Lower leg skin (tissue), 4 donors: ENCODE measurements around the gene PM20D1. TPM values are rescaled to one million over a fixed set of nuclear protein-coding genes. Genes with fewer than 3 reads are reported as not detected.
"Not testable (repeated sequence)": the region's sequence is repeated elsewhere in the genome, so short reads cannot be mapped to it uniquely, and the experiment has no call there.

ENCODE experiments used
- DNase-seq, 2 donors: peaks; one replicate each; pipeline ENCODE4 v3.0.0-alpha.2; 2019; ENCODE audit warnings: low spot score in 2 of 2
- H3K4me3 ChIP-seq: fragments of 200-600 bp; sonication (generic); 2 replicates; pipeline ENCODE4 v1.5.1; 2017; ENCODE audit warnings: mild to moderate bottlenecking, low read depth; ENCODE audit not compliant: poor library complexity, severe bottlenecking
- CTCF ChIP-seq, 3 donors: fragments of 450-650 bp; IDR thresholded peaks; one replicate each; pipeline ENCODE4 v1.5.1; 2016; ENCODE audit warnings: antibody characterized with exemption in 3 of 3, mild to moderate bottlenecking in 3 of 3, moderate library complexity in 2 of 3
- POLR2A ChIP-seq, 2 donors: fragments of 450-650 bp; IDR thresholded peaks; one replicate each; pipeline ENCODE4 v1.6.1; 2016 to 2017; ENCODE audit warnings: antibody characterized with exemption in 2 of 2, mild to moderate bottlenecking in 1 of 2, moderate library complexity in 1 of 2
- WGBS, 2 donors: methylation state at CpG; one replicate each; pipeline ENCODE4 v1.1.5; 2018; 5-methylcytosine and 5-hydroxymethylcytosine counted together
- intact Hi-C: fragments of 100-400 bp; cut with DNase I; formaldehyde crosslinking; loops from one replicate; pipeline ENCODE4 v1.15.0; 2023; ENCODE audit warnings: low total_unique reads
- total RNA-seq, 4 donors: library from RNA; depleted of rRNA; stranded (reverse); fragments of >200 nt; gene quantifications; one replicate each; pipeline ENCODE4 v1.1.0, GENCODE V29; 2016

PM20D1 gene
- total RNA-seq, 4 donors from 2014 or later, result 6.5 to 89.1 (median 35.0) TPM

GRCh38 chr1:205826995-205827394 lies 22.9 kb downstream of the PM20D1 start:
- 51 to 54% methylated on average over 3 of the region's 3 CpGs for WGBS, 2 donors
- DNase-seq, result no peak
- H3K4me3 ChIP-seq, result no peak overlapping the region
- TF ChIP-seq CTCF (IDR thresholded peaks at IDR 0.05) (no peak), POLR2A (IDR thresholded peaks at IDR 0.05) (no peak)
- intact Hi-C loops, result no loop called here

GRCh38 chr1:205826016-205826806 lies 23.7 kb downstream of the PM20D1 start:
- intact Hi-C loops, result no loop called here
- TF ChIP-seq CTCF (IDR thresholded peaks at IDR 0.05) (no peak), POLR2A (IDR thresholded peaks at IDR 0.05) (no peak)
- no peak overlapping the region for H3K4me3 ChIP-seq
- 61 to 69% methylated on average over 8 of the region's 8 CpGs for WGBS, 2 donors
- no peak for DNase-seq

DNA sequence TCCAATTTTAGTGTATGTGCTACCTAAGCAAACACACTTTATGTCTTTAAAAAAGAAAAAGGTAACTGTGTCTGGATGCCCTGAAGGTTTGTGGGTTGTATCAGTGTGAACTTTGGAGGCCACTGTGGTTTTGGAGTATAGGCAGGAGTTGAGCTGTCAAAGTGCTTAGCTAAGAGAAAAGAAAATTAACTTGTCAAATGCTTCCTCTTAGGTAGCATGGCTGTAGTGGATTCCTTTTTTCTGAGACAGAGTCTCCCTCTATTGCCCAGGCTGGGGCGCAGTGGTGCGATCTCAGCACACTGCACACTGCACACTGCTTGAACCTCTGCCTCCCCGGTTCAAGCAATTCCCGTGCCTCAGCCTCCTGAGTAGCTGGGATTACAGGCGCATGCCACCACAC lies 25.8 kb downstream of the PM20D1 start:
- no peak for TF ChIP-seq POLR2A (IDR thresholded peaks at IDR 0.05)
- no peak for TF ChIP-seq CTCF (IDR thresholded peaks at IDR 0.05)
- 95 to 99% methylated on average over 5 of the region's 5 CpGs for WGBS, 2 donors
- intact Hi-C loops, result no loop called here
- DNase-seq, result no peak
- H3K4me3 ChIP-seq, result no peak overlapping the region

DNA sequence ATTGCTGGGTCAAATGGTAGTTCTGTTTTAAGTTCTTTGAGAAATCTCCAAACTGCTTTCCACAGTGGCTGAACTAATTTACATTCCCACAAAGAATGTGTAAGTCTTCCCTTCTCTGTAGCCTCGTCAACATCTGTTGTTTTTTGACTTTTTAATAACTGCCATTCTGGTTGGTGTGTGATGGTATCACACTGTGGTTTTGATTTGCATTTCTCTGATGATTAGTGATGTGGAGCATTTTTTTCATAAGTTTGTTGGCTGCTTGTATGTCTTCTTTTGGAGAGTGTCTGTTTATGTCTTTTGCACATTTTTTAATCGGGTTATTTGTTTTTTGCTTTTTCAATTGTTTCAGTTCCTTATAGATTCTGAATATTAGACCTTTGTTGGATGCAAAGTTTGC lies 26.7 kb downstream of the PM20D1 start:
- 76 to 89% methylated on average over 2 of the region's 2 CpGs for whole genome bisulfite sequencing, 2 donors
- intact Hi-C loops, H3K4me3 ChIP-seq, DNase-seq: not testable (repeated sequence)

- 56 to 76% methylated on average over 2 of the region's 2 CpGs for WGBS, 2 donors
- TF ChIP-seq POLR2A (IDR thresholded peaks at IDR 0.05) (no peak), CTCF (IDR thresholded peaks at IDR 0.05) (no peak)
- H3K4me3 ChIP-seq, result no peak overlapping the region
- intact Hi-C loops, result no loop called here
- DNase-seq, result no peak
Measured at GRCh38 chr1:205822397-205822796, 27.5 kb downstream of the PM20D1 start.

DNA sequence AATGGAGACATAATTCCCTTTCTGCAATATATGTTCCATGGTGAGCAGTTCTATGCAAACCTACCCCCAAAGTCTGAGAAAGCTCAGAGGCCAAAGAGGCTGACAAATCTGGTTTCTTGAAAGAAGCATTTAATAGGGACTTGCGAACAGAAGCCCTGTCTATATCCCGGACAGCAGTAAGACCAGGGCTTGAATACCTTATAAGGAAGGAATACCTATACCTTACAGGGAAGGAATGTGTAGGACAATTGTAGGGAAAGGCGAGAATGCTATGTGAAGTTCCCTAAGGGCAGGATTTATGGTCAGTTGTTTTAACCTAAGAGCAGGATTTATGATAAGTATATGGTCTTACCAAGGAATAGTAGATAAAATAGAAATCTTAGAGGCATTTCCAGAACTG lies 31.9 kb downstream of the PM20D1 start:
- intact Hi-C loops, result no loop called here
- 97 to 100% methylated on average over 3 of the region's 3 CpGs for WGBS, 2 donors
- no peak for DNase-seq
- TF ChIP-seq CTCF (IDR thresholded peaks at IDR 0.05) (no peak), POLR2A (IDR thresholded peaks at IDR 0.05) (no peak)
- no peak overlapping the region for H3K4me3 ChIP-seq
